Loucy (cell line): ENCODE results near the gene ACOT11.

Source experiments
- EZH2phosphoT487 ChIP-seq: fragments of 200-600 bp; IDR thresholded peaks from 2 replicates; pipeline ENCODE4 v1.6.1; 2018; ENCODE audit warnings: antibody characterized with exemption, mild to moderate bottlenecking, moderate library complexity, borderline replicate concordance
- TF ChIP-seq, protein P1 (sequence below): fragments of 200-600 bp; sonication (generic); conservative IDR thresholded peaks from 2 replicates; pipeline ENCODE4 v1.5.1; 2014; ENCODE audit warnings: mild to moderate bottlenecking, antibody characterized with exemption, low read length

DNA sequence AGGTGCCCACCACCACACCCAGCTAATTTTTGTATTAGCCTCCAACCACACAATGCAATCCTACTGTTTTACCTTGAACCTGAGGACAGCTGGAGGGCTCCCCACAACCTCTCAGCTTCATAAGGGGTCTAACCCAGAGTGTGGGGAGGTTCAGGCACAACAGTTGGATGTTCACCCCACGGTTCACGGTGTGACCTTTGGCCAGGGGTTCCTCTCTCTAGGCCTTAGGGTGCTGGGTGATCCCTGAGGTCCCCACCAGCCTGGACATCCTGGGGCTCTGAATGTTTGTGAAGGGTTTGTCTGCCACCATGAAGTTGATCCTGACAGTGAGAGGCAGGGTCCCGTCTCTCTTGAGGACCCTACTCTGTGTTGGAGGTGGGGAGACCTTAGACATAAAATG is 3.9 kb downstream of the ACOT11 start:
- TF ChIP-seq, protein P1, sequence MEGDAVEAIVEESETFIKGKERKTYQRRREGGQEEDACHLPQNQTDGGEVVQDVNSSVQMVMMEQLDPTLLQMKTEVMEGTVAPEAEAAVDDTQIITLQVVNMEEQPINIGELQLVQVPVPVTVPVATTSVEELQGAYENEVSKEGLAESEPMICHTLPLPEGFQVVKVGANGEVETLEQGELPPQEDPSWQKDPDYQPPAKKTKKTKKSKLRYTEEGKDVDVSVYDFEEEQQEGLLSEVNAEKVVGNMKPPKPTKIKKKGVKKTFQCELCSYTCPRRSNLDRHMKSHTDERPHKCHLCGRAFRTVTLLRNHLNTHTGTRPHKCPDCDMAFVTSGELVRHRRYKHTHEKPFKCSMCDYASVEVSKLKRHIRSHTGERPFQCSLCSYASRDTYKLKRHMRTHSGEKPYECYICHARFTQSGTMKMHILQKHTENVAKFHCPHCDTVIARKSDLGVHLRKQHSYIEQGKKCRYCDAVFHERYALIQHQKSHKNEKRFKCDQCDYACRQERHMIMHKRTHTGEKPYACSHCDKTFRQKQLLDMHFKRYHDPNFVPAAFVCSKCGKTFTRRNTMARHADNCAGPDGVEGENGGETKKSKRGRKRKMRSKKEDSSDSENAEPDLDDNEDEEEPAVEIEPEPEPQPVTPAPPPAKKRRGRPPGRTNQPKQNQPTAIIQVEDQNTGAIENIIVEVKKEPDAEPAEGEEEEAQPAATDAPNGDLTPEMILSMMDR, result no peak
- no peak for TF ChIP-seq EZH2phosphoT487
